Endometrial microvascular endothelial cells (primary cell): ENCODE results near the gene DSCAM. TPM values are rescaled to one million over a fixed set of nuclear protein-coding genes. Genes with fewer than 3 reads are reported as not detected.

Experiments used
- in situ Hi-C: cut with HindIII; loops from 2 replicates; pipeline ENCODE4 v1.10.0; 2017; ENCODE audit warnings: low sequenced_read_pairs, low pct_unique_long_range_greater_than_20kb; ENCODE audit errors: inconsistent ontology term
- total RNA-seq: library from RNA; depleted of rRNA; stranded (reverse); fragments of >200 nt; gene quantifications from one replicate; pipeline ENCODE4 v1.2.3, GENCODE V29; 2015; ENCODE audit errors: inconsistent ontology term

DSCAM gene
- total RNA-seq, 1 donor from 2014 or later, result not detected

GRCh38 chr21:40102682-40103081 is 744.3 kb downstream of the DSCAM start:
- in situ Hi-C loops, result no loop called here

- in situ Hi-C loops, result no loop called here
Measured at GRCh38 chr21:40099809-40100208, 747.1 kb downstream of the DSCAM start.

- in situ Hi-C loops, result no loop called here
Measured at GRCh38 chr21:40095477-40095876, 751.5 kb downstream of the DSCAM start.

GRCh38 chr21:40080385-40080784 is 766.6 kb downstream of the DSCAM start:
- in situ Hi-C loops, result no loop called here

- in situ Hi-C loops, result no loop called here
Measured at GRCh38 chr21:40074710-40075109, 772.2 kb downstream of the DSCAM start.

GRCh38 chr21:40074198-40074597 is 772.8 kb downstream of the DSCAM start:
- in situ Hi-C loops, result no loop called here

GRCh38 chr21:40073642-40074041 is 773.3 kb downstream of the DSCAM start:
- in situ Hi-C loops, result no loop called here

- in situ Hi-C loops, result no loop called here
Measured at GRCh38 chr21:40070871-40071270, 776.1 kb downstream of the DSCAM start.

GRCh38 chr21:40067751-40068150 is 779.2 kb downstream of the DSCAM start:
- in situ Hi-C loops, result no loop called here

GRCh38 chr21:40066221-40066620 is 780.7 kb downstream of the DSCAM start:
- in situ Hi-C loops, result no loop called here

- in situ Hi-C loops, result no loop called here
Measured at GRCh38 chr21:40060083-40060677, 786.8 kb downstream of the DSCAM start.

- in situ Hi-C loops, result no loop called here
Measured at GRCh38 chr21:40057331-40057730, 789.6 kb downstream of the DSCAM start.

- in situ Hi-C loops, result no loop called here
Measured at GRCh38 chr21:40056031-40056430, 790.9 kb downstream of the DSCAM start.

GRCh38 chr21:40054403-40054802 is 792.6 kb downstream of the DSCAM start:
- in situ Hi-C loops, result no loop called here

GRCh38 chr21:40053007-40053406 is 794.0 kb downstream of the DSCAM start:
- in situ Hi-C loops, result no loop called here

GRCh38 chr21:40052276-40052675 is 794.7 kb downstream of the DSCAM start:
- in situ Hi-C loops, result no loop called here

GRCh38 chr21:40051801-40052200 is 795.2 kb downstream of the DSCAM start:
- in situ Hi-C loops, result no loop called here

GRCh38 chr21:40049931-40050290 is 797.0 kb downstream of the DSCAM start:
- in situ Hi-C loops, result no loop called here

- in situ Hi-C loops, result no loop called here
Measured at GRCh38 chr21:40049031-40049930, 797.7 kb downstream of the DSCAM start.

- in situ Hi-C loops, result no loop called here
Measured at GRCh38 chr21:40047993-40048730, 798.8 kb downstream of the DSCAM start.
